Common myeloid progenitor, CD34-positive (primary cell): Measurements from ENCODE around the gene TGFBR3L.
"Not testable (repeated sequence)": the region's sequence is repeated elsewhere in the genome, so short reads cannot be mapped to it uniquely, and the experiment has no call there.

Experiments used
- CTCF ChIA-PET: fragments of 350-600 bp; sonication (Branson Sonifier 250); formaldehyde crosslinking; loops from one replicate; lab custom pipeline; 2021; ENCODE audit warnings: antibody characterized with exemption; lab: Charles Lee
- POLR2A ChIA-PET: fragments of 350-600 bp; sonication (Branson Sonifier 250); formaldehyde crosslinking; loops from one replicate; lab custom pipeline; 2021; ENCODE audit warnings: antibody characterized with exemption; lab: Charles Lee
- DNase-seq, 3 donors: peaks; one replicate each; pipeline versions ENCODE4 v3.0.0 to v3.0.0-alpha.2; 2013
- H3K27ac ChIP-seq, 2 experiments: 1 replicate in 1 of 2; 2 replicates in 1 of 2; pipeline ENCODE4 v1.7.0; 2013; ENCODE audit warnings: inconsistent platforms in 2 of 2, low read length in 2 of 2, mild to moderate bottlenecking in 2 of 2, low read depth in 1 of 2, moderate library complexity in 1 of 2; ENCODE audit not compliant: severe bottlenecking in 2 of 2, insufficient read depth in 1 of 2, poor library complexity in 1 of 2
- H3K27me3 ChIP-seq, 5 experiments: replicated peaks in 2 of 5; 1 replicate in 3 of 5; 2 replicates in 2 of 5; pipeline versions ENCODE4 v1.6.1 to v1.7.0; 2013; ENCODE audit warnings: low read length in 4 of 5, mild to moderate bottlenecking in 2 of 5, moderate library complexity in 2 of 5, inconsistent platforms in 1 of 5; ENCODE audit not compliant: insufficient read depth in 5 of 5, control insufficient read depth in 4 of 5
- H3K36me3 ChIP-seq, 4 experiments: 1 replicate in 2 of 4; 2 replicates in 2 of 4; pipeline versions ENCODE4 v1.6.1 to v1.7.0; 2013; ENCODE audit warnings: low read length in 3 of 4, control low read depth in 1 of 4, mild to moderate bottlenecking in 1 of 4; ENCODE audit not compliant: control insufficient read depth in 4 of 4, insufficient read depth in 4 of 4
- H3K4me1 ChIP-seq, 4 experiments: 1 replicate in 3 of 4; 2 replicates in 1 of 4; pipeline versions ENCODE4 v1.6.1 to v1.7.1; 2013; ENCODE audit warnings: low read length in 3 of 4, mild to moderate bottlenecking in 3 of 4, control low read depth in 1 of 4, inconsistent platforms in 1 of 4, moderate library complexity in 1 of 4; ENCODE audit not compliant: control insufficient read depth in 4 of 4, insufficient read depth in 4 of 4; ENCODE audit errors: control extremely low read depth in 1 of 4
- H3K4me3 ChIP-seq, 7 experiments: 1 replicate in 4 of 7; 2 replicates in 3 of 7; pipeline versions ENCODE4 v1.5.1 to v1.7.0; 2013; ENCODE audit warnings: mild to moderate bottlenecking in 7 of 7, low read length in 6 of 7, moderate library complexity in 6 of 7, inconsistent platforms in 2 of 7, low read depth in 2 of 7, control low read depth in 1 of 7; ENCODE audit not compliant: insufficient read depth in 4 of 7, control insufficient read depth in 1 of 7; ENCODE audit errors: extremely low read depth in 1 of 7
- H3K9me3 ChIP-seq, 5 experiments: 1 replicate in 4 of 5; 2 replicates in 1 of 5; pipeline versions ENCODE4 v1.6.1 to v1.7.1; 2013; ENCODE audit warnings: low read length in 4 of 5, mild to moderate bottlenecking in 2 of 5, inconsistent platforms in 1 of 5, low read depth in 1 of 5, moderate library complexity in 1 of 5; ENCODE audit not compliant: control insufficient read depth in 4 of 5, insufficient read depth in 2 of 5; ENCODE audit errors: control extremely low read depth in 1 of 5
- WGBS: methylation state at CpG from one replicate; pipeline ENCODE4 v1.1.5; 2013; ENCODE audit not compliant: insufficient coverage; 5-methylcytosine and 5-hydroxymethylcytosine counted together

Gene TGFBR3L

GRCh38 chr19:7917267-7918061, 2.8 kb downstream of the TGFBR3L start:
- POLR2A ChIA-PET, result interaction anchor here (0.7 to 1.0 kb wide), 2 partner anchors 14 to 16 kb away, joined by 3 read pairs; partner anchors contain the start of gene MAP2K7
- peaks cover 0 to 58% (median 15%) of the 10 kb centered on the region in 5 experiments for H3K27me3 ChIP-seq
- peak; percentile 70 to 79 (median 77) for DNase-seq
- peaks cover 0 to 51% (median 48%) of the 10 kb centered on the region in 4 experiments for H3K4me1 ChIP-seq
- H3K36me3 ChIP-seq, result peaks cover 0 to 13% (median 8%) of the 10 kb centered on the region in 4 experiments
- WGBS, result under 1% methylated on average over 62 of the region's 71 CpGs
- H3K9me3 ChIP-seq, result no peaks in the 10 kb centered on the region
- peak overlapping the region in 4 of 7 experiments; percentile 41 to 61 (median 56) for H3K4me3 ChIP-seq
- H3K27ac ChIP-seq, result no peak overlapping the region
- CTCF ChIA-PET, result interaction anchor here (0.9 to 4.0 kb wide), 12 partner anchors 9 to 65 kb away, joined by 3 to 20 read pairs (median 3); partner anchors contain the start of genes CTXN1 and MAP2K7

- Histone ChIP-seq H3K27me3 (peaks cover 0 to 58% (median 15%) of the 10 kb centered on the region in 5 experiments), H3K4me3 (peak overlapping the region in 3 of 7 experiments; percentile 13 to 61 (median 56)), H3K4me1 (peaks cover 0 to 51% (median 48%) of the 10 kb centered on the region in 4 experiments), H3K36me3 (peaks cover 0 to 12% (median 8%) of the 10 kb centered on the region in 4 experiments)
- ChIA-PET CTCF (interaction anchor here (1.0 to 4.0 kb wide), 9 partner anchors 10 to 50 kb away, joined by 3 to 20 read pairs (median 4); partner anchors contain the start of genes CTXN1 and MAP2K7), POLR2A (interaction anchor here (1.0 kb wide), 1 partner anchor 14 kb away, joined by 3 read pairs; the partner anchor contains the start of gene MAP2K7)
- not testable (repeated sequence) for H3K27ac ChIP-seq, DNase-seq, H3K9me3 ChIP-seq
- WGBS, result 30% methylated on average over 14 of the region's 29 CpGs
Observed at GRCh38 chr19:7918062-7918614, 3.5 kb downstream of the TGFBR3L start.

- ChIA-PET CTCF (interaction anchor here (1.0 to 4.0 kb wide), 6 partner anchors 7 to 32 kb away, joined by 3 to 20 read pairs (median 7); partner anchors contain the start of genes CTXN1 and MAP2K7), POLR2A (no interaction called here)
- Histone ChIP-seq H3K4me3 (no peak overlapping the region), H3K9me3 (no peaks in the 10 kb centered on the region), H3K27ac (peak overlapping the region in 1 of 2 experiments; percentile 36), H3K36me3 (peaks cover 0 to 13% (median 10%) of the 10 kb centered on the region in 4 experiments), H3K4me1 (peaks cover 0 to 51% (median 48%) of the 10 kb centered on the region in 4 experiments), H3K27me3 (peaks cover 0 to 58% (median 15%) of the 10 kb centered on the region in 5 experiments)
- WGBS, result 53% methylated on average over 29 of the region's 42 CpGs
- DNase-seq, result no peak
Observed at GRCh38 chr19:7918615-7919421, 4.2 kb downstream of the TGFBR3L start.

- 4% methylated on average over 54 of the region's 62 CpGs for WGBS
- H3K4me1 ChIP-seq, result peaks cover 0 to 51% (median 48%) of the 10 kb centered on the region in 4 experiments
- POLR2A ChIA-PET, result interaction anchor here (0.5 to 2.3 kb wide), 4 partner anchors 9 to 51 kb away, joined by 3 to 10 read pairs (median 3); partner anchors contain the start of gene TIMM44
- peak within 1 kb of the TSS in 1 of 2 experiments; percentile 71 for H3K27ac ChIP-seq
- no peaks in the 10 kb centered on the region for H3K9me3 ChIP-seq
- peak within 1 kb of the TSS; percentile 59 to 86 (median 79) for H3K4me3 ChIP-seq
- CTCF ChIA-PET, result interaction anchor here (0.6 to 4.0 kb wide), 8 partner anchors 9 to 321 kb away, joined by 3 to 16 read pairs (median 6); no protein-coding TSS in a partner anchor
- peaks cover 0 to 13% (median 10%) of the 10 kb centered on the region in 4 experiments for H3K36me3 ChIP-seq
- H3K27me3 ChIP-seq, result peaks cover 0 to 48% (median 15%) of the 10 kb centered on the region in 5 experiments
- DNase-seq, result peak; percentile 95 to 98 (median 98)
Observed at GRCh38 chr19:7919610-7920518, 5.2 kb downstream of the TGFBR3L start, which contains the start of gene SNAPC2. TSS of gene SNAPC2 (plus strand) at chr19:7920338. CDS start at chr19:7920367, 29 bp downstream.

- DNase-seq, result peak; percentile 95 to 97 (median 97)
- ChIA-PET POLR2A (interaction anchor here (0.5 to 2.3 kb wide), 4 partner anchors 8 to 51 kb away, joined by 3 to 10 read pairs (median 3); partner anchors contain the start of gene TIMM44), CTCF (interaction anchor here (0.6 to 4.0 kb wide), 12 partner anchors 9 to 352 kb away, joined by 3 to 16 read pairs (median 3); partner anchors contain the start of gene TIMM44)
- peak overlapping the region in 1 of 2 experiments; percentile 71 for H3K27ac ChIP-seq
- H3K27me3 ChIP-seq, result peaks cover 0 to 40% (median 14%) of the 10 kb centered on the region in 5 experiments
- H3K4me3 ChIP-seq, result peak overlapping the region; percentile 59 to 86 (median 79)
- H3K9me3 ChIP-seq, result no peaks in the 10 kb centered on the region
- peaks cover 0 to 13% (median 10%) of the 10 kb centered on the region in 4 experiments for H3K36me3 ChIP-seq
- 0% methylated on average over 27 of the region's 62 CpGs for WGBS
- peaks cover 0 to 53% (median 52%) of the 10 kb centered on the region in 4 experiments for H3K4me1 ChIP-seq
Observed at GRCh38 chr19:7920519-7921301, 6.1 kb downstream of the TGFBR3L start.
